Adrenal gland (tissue), 5 donors: ENCODE measurements around the gene FGG.

Experiments
- POLR2A ChIP-seq, 2 donors: fragments of 450-650 bp; IDR thresholded peaks; one replicate each; pipeline ENCODE4 v1.6.1; 2017; ENCODE audit warnings: antibody characterized with exemption in 2 of 2, mild to moderate bottlenecking in 2 of 2, moderate library complexity in 1 of 2
- TF ChIP-seq, protein P1 (sequence below), 6 experiments: fragments of 450-650 bp in 4 of 6; fragments of 200-600 bp in 2 of 6; sonication (generic) in 1 of 6; IDR thresholded peaks; 1 replicate in 5 of 6; 2 replicates in 1 of 6; pipeline versions ENCODE4 v1.5.1 to v1.8.0; 2016 to 2021; ENCODE audit warnings: antibody characterized with exemption in 6 of 6, mild to moderate bottlenecking in 2 of 6, moderate library complexity in 1 of 6
- donor health status: DM: no; HTN: no; CAD: no.

DNA sequence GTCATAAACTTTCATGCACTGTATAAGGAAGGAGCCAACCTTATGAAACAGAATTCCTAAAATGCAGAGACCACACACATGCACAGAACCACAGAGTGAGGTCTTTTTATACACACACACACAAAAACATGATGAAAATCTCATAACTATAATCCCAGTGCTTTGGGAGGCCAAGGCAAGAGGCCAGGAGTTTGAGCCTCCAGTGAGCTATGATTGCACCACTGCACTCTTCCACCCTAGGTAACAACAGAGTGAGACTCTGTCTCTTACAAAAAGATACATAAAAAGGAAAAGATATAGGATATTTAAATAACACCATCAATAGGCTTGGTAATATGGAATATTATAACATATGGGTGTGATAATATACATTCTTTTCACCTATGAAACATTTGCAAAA lies 32.5 kb downstream of the FGG start:
- TF ChIP-seq POLR2A (IDR thresholded peaks at IDR 0.05) = no peak
- TF ChIP-seq, protein P1, sequence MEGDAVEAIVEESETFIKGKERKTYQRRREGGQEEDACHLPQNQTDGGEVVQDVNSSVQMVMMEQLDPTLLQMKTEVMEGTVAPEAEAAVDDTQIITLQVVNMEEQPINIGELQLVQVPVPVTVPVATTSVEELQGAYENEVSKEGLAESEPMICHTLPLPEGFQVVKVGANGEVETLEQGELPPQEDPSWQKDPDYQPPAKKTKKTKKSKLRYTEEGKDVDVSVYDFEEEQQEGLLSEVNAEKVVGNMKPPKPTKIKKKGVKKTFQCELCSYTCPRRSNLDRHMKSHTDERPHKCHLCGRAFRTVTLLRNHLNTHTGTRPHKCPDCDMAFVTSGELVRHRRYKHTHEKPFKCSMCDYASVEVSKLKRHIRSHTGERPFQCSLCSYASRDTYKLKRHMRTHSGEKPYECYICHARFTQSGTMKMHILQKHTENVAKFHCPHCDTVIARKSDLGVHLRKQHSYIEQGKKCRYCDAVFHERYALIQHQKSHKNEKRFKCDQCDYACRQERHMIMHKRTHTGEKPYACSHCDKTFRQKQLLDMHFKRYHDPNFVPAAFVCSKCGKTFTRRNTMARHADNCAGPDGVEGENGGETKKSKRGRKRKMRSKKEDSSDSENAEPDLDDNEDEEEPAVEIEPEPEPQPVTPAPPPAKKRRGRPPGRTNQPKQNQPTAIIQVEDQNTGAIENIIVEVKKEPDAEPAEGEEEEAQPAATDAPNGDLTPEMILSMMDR (IDR thresholded peaks at IDR 0.05) = no peak
